ENCODE results near the gene CCL7. TPM values are rescaled to one million over a fixed set of nuclear protein-coding genes. Genes with fewer than 3 reads are reported as not detected.

CCL7 gene
- total RNA-seq, 1 donor from 2014 or later = not detected

- no peaks in the 10 kb centered on the region for H3K36me3 Mint-ChIP-seq (ENCODE audit: unreplicated experiment)
- peaks cover 31% of the 10 kb centered on the region for H3K4me1 Mint-ChIP-seq (ENCODE audit: unreplicated experiment)
- H3K9me3 Mint-ChIP-seq (ENCODE audit: unreplicated experiment) = no peaks in the 10 kb centered on the region
- peaks cover 3% of the 10 kb centered on the region for H3K27me3 Mint-ChIP-seq (ENCODE audit: unreplicated experiment)
- DNase-seq (ENCODE audit: extremely low spot score, unreplicated experiment) = no peak
- H3K4me3 Mint-ChIP-seq (ENCODE audit: unreplicated experiment) = no peak overlapping the region
- H3K27ac Mint-ChIP-seq (ENCODE audit: unreplicated experiment) = no peak overlapping the region
- TF ChIP-seq, protein P1, sequence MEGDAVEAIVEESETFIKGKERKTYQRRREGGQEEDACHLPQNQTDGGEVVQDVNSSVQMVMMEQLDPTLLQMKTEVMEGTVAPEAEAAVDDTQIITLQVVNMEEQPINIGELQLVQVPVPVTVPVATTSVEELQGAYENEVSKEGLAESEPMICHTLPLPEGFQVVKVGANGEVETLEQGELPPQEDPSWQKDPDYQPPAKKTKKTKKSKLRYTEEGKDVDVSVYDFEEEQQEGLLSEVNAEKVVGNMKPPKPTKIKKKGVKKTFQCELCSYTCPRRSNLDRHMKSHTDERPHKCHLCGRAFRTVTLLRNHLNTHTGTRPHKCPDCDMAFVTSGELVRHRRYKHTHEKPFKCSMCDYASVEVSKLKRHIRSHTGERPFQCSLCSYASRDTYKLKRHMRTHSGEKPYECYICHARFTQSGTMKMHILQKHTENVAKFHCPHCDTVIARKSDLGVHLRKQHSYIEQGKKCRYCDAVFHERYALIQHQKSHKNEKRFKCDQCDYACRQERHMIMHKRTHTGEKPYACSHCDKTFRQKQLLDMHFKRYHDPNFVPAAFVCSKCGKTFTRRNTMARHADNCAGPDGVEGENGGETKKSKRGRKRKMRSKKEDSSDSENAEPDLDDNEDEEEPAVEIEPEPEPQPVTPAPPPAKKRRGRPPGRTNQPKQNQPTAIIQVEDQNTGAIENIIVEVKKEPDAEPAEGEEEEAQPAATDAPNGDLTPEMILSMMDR (IDR thresholded peaks at IDR 0.05) = no peak
These were observed 10.9 kb upstream of the CCL7 start for GRCh38 chr17:34259146-34259545.

DNA sequence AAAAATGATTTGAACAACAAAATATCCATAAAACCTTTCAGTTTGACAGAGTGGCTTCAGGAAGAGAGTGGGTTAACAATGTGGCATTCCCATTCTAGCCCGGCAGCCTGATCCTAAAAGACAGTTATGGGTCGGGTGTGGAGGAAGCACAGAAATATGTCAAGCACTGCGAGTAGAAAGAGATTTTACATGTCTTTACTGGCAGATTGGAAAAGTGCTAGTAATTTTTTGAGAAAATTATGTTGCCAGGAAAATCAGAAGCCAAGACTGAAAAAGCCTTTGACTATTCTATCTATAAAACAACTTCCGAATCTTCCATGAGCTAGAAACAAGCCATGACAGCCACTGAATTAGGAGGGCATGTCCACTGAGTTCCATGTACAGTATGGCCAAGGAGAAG, 9.2 kb upstream of the CCL7 start:
- Mint-ChIP-seq H3K4me1 (ENCODE audit: unreplicated experiment) (peaks cover 14% of the 10 kb centered on the region), H3K27ac (ENCODE audit: unreplicated experiment) (no peak overlapping the region), H3K36me3 (ENCODE audit: unreplicated experiment) (no peaks in the 10 kb centered on the region), H3K4me3 (ENCODE audit: unreplicated experiment) (no peak overlapping the region), H3K9me3 (ENCODE audit: unreplicated experiment) (no peaks in the 10 kb centered on the region), H3K27me3 (ENCODE audit: unreplicated experiment) (peaks cover 18% of the 10 kb centered on the region)
- no peak for DNase-seq (ENCODE audit: extremely low spot score, unreplicated experiment)
- TF ChIP-seq, protein P1 (IDR thresholded peaks at IDR 0.05) = no peak

DNA sequence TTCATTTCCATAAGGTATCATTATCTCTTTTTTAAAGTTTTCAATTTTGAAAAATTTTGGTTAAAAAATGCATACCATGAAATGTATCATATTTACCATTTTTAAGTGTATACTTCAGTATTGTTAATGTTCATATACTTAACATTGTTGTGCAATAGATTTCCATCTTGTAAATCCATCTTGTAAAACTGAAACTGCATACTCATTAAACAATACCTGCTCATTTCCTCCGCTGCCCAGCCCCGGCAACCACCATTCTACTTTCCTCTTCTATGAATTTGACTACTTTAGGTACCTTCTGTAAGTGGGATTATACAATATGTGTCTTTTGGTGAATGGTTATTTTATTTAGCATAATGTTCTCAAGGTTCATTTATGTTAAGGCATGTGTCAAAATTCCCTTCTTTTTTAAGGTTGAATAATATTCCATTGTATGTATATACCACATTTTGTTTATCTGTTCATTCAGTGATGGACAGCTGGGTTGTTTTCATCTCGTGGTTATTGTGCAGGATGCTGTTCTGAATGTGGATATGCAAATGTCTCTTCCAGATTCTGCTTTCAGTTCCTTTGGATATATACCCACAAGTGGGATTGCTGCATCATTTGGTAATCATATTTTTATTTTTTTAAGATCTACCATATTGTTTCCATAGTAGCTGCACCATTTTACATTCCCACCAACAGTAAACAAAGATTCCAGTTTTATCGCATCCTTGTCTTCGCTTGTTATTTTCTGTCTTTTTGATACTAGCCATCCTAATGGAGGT, 8.3 kb upstream of the CCL7 start:
- no peak for DNase-seq (ENCODE audit: extremely low spot score, unreplicated experiment)
- Mint-ChIP-seq H3K4me3 (ENCODE audit: unreplicated experiment) (no peak overlapping the region), H3K4me1 (ENCODE audit: unreplicated experiment) (peaks cover 7% of the 10 kb centered on the region), H3K27me3 (ENCODE audit: unreplicated experiment) (peaks cover 27% of the 10 kb centered on the region), H3K27ac (ENCODE audit: unreplicated experiment) (no peak overlapping the region), H3K9me3 (ENCODE audit: unreplicated experiment) (no peaks in the 10 kb centered on the region), H3K36me3 (ENCODE audit: unreplicated experiment) (no peaks in the 10 kb centered on the region)
- TF ChIP-seq, protein P1 (IDR thresholded peaks at IDR 0.05) = no peak

DNA sequence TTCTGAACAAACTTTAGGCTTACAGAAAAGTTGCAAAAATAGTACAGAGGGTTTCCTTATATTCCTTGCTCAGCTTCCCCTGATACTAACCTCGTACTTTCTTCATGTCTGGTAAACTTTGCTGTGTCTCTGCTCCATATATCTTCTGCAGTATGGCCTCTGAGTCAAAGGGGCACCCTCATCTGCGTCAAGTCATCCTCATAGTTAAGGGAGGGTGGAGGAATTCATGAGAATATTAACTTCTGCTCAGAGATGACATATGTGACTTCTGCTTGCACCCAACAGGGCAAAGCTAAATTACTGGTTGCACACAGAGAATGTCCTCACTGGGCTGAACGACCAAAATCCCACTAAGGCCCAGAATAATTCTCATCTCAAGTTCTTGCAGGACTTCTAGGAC, 4.3 kb upstream of the CCL7 start:
- H3K9me3 Mint-ChIP-seq (ENCODE audit: unreplicated experiment) = no peaks in the 10 kb centered on the region
- TF ChIP-seq, protein P1 (IDR thresholded peaks at IDR 0.05) = no peak
- no peaks in the 10 kb centered on the region for H3K36me3 Mint-ChIP-seq (ENCODE audit: unreplicated experiment)
- H3K27me3 Mint-ChIP-seq (ENCODE audit: unreplicated experiment) = peaks cover 46% of the 10 kb centered on the region
- no peak for DNase-seq (ENCODE audit: extremely low spot score, unreplicated experiment)
- H3K27ac Mint-ChIP-seq (ENCODE audit: unreplicated experiment) = no peak overlapping the region
- no peak overlapping the region for H3K4me3 Mint-ChIP-seq (ENCODE audit: unreplicated experiment)
- H3K4me1 Mint-ChIP-seq (ENCODE audit: unreplicated experiment) = no peaks in the 10 kb centered on the region

DNA sequence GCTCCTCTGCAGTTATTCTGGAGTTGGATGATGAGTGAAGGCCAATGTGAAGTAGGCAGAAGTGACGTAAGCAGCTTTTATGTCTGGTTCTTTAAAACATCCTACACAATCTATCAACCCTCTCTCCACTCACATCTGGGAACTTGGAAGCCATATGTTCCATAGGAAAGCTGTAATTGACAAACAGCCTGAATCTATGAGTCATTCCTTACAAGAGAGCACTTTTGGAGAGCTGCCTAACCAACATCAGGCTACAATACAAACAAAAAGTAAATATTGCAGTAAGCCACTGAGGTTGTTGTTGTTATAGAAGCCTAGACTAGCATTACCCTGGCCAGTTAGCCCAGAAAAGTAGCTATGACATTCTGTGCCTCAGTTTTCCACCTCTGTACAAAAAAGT, 5.9 kb downstream of the CCL7 start:
- no peak overlapping the region for H3K27ac Mint-ChIP-seq (ENCODE audit: unreplicated experiment)
- no peaks in the 10 kb centered on the region for H3K9me3 Mint-ChIP-seq (ENCODE audit: unreplicated experiment)
- H3K27me3 Mint-ChIP-seq (ENCODE audit: unreplicated experiment) = peaks cover 42% of the 10 kb centered on the region
- H3K4me3 Mint-ChIP-seq (ENCODE audit: unreplicated experiment) = no peak overlapping the region
- peaks cover 2% of the 10 kb centered on the region for H3K36me3 Mint-ChIP-seq (ENCODE audit: unreplicated experiment)
- no peak for DNase-seq (ENCODE audit: extremely low spot score, unreplicated experiment)
- peaks cover 11% of the 10 kb centered on the region for H3K4me1 Mint-ChIP-seq (ENCODE audit: unreplicated experiment)
- TF ChIP-seq, protein P1 (IDR thresholded peaks at IDR 0.05) = no peak

All from osteocyte (in vitro differentiated cells).